RWPE2 (cell line): Measurements from ENCODE around the gene EML1.

ENCODE experiments used
- ATAC-seq: fragments of 200-7000 bp; cut with Tn5 transposase; 3 replicates; pipeline ENCODE4 v1.9.1; 2021; ENCODE audit warnings: low read depth
- DNase-seq: peaks from one replicate; pipeline ENCODE4 v3.0.0-alpha.2; 2020; ENCODE audit warnings: low spot score
- H3K27ac ChIP-seq: fragments of 450-650 bp; 2 replicates; pipeline ENCODE4 v1.5.1; 2017; ENCODE audit warnings: mild to moderate bottlenecking; ENCODE audit not compliant: poor library complexity, severe bottlenecking
- H3K27me3 ChIP-seq: fragments of 250-450 bp; sonication (Bioruptor Pico); 2 replicates; pipeline ENCODE4 v1.5.1; 2021; ENCODE audit warnings: mild to moderate bottlenecking, moderate library complexity; ENCODE audit not compliant: insufficient read depth, poor library complexity, severe bottlenecking
- H3K36me3 ChIP-seq: fragments of 250-450 bp; sonication (Bioruptor Pico); 2 replicates; pipeline ENCODE4 v1.5.1; 2020; ENCODE audit warnings: low read depth, mild to moderate bottlenecking, moderate library complexity
- H3K4me1 ChIP-seq: fragments of 250-450 bp; sonication (Bioruptor Pico); 2 replicates; pipeline ENCODE4 v1.5.1; 2021; ENCODE audit warnings: mild to moderate bottlenecking, moderate library complexity; ENCODE audit not compliant: insufficient read depth, poor library complexity, severe bottlenecking
- H3K4me3 ChIP-seq: fragments of 250-450 bp; sonication (Bioruptor Pico); 2 replicates; pipeline ENCODE4 v1.5.1; 2021; ENCODE audit warnings: mild to moderate bottlenecking, moderate library complexity; ENCODE audit not compliant: severe bottlenecking
- H3K9me3 ChIP-seq: fragments of 250-450 bp; sonication (Bioruptor Pico); 2 replicates; pipeline ENCODE4 v1.5.1; 2021; ENCODE audit warnings: mild to moderate bottlenecking, moderate library complexity; ENCODE audit not compliant: severe bottlenecking
- CTCF ChIP-seq: fragments of 450-650 bp; IDR thresholded peaks from one replicate; pipeline ENCODE4 v1.5.1; 2017; ENCODE audit warnings: mild to moderate bottlenecking, moderate library complexity; ENCODE audit not compliant: poor library complexity, severe bottlenecking

EML1 gene

GRCh38 chr14:99909513-99910064 lies 116.4 kb downstream of the EML1 start:
- Histone ChIP-seq H3K27ac (no peak overlapping the region), H3K4me1 (peaks cover 6% of the 10 kb centered on the region), H3K4me3 (no peak overlapping the region), H3K27me3 (no peaks in the 10 kb centered on the region), H3K9me3 (no peaks in the 10 kb centered on the region), H3K36me3 (no peaks in the 10 kb centered on the region)
- no peak for ATAC-seq
- no peak for DNase-seq
- TF ChIP-seq CTCF: no peak

- no peak for DNase-seq
- H3K4me1 ChIP-seq: peaks cover 6% of the 10 kb centered on the region
- no peak for TF ChIP-seq CTCF
- no peak overlapping the region for H3K4me3 ChIP-seq
- H3K36me3 ChIP-seq: no peaks in the 10 kb centered on the region
- ATAC-seq: peak; percentile 100
- H3K27me3 ChIP-seq: no peaks in the 10 kb centered on the region
- H3K27ac ChIP-seq: no peak overlapping the region
- H3K9me3 ChIP-seq: no peaks in the 10 kb centered on the region
Measured at GRCh38 chr14:99910337-99911309, 117.4 kb downstream of the EML1 start.

GRCh38 chr14:99915305-99916090 lies 122.3 kb downstream of the EML1 start:
- no peak for TF ChIP-seq CTCF
- no peaks in the 10 kb centered on the region for H3K36me3 ChIP-seq
- no peaks in the 10 kb centered on the region for H3K9me3 ChIP-seq
- no peak overlapping the region for H3K27ac ChIP-seq
- H3K27me3 ChIP-seq: no peaks in the 10 kb centered on the region
- no peak for ATAC-seq
- peaks cover 3% of the 10 kb centered on the region for H3K4me1 ChIP-seq
- DNase-seq: no peak
- H3K4me3 ChIP-seq: no peak overlapping the region

GRCh38 chr14:99916091-99916383 lies 122.8 kb downstream of the EML1 start:
- no peak for ATAC-seq
- no peak overlapping the region for H3K4me3 ChIP-seq

More at GRCh38 chr14:99916091-99916383, 122.8 kb downstream of the EML1 start:
- H3K27ac ChIP-seq: no peak overlapping the region
- H3K27me3 ChIP-seq: no peaks in the 10 kb centered on the region
- TF ChIP-seq CTCF: no peak
- no peaks in the 10 kb centered on the region for H3K4me1 ChIP-seq
- H3K36me3 ChIP-seq: no peaks in the 10 kb centered on the region
- H3K9me3 ChIP-seq: no peaks in the 10 kb centered on the region
- no peak for DNase-seq
